A549 treated with AZD2906 at 1 μM for 4 hours (cell line): ENCODE results near the gene ACAP1. TPM values are rescaled to one million over a fixed set of nuclear protein-coding genes. Genes with fewer than 3 reads are reported as not detected.

Experiments used
- total RNA-seq: library from RNA; stranded (reverse); fragments of 200-300 nt; extraction: Qiagen RNA extraction; gene quantifications from 5 replicates; pipeline ENCODE4 v1.2.3, GENCODE V29; 2022

The ACAP1 gene
- 2.4 to 5.7 TPM (median 4.0 TPM) in 5 replicates for total RNA-seq

GRCh38 chr17:7336240-7337175 is at the start of gene ACAP1:
ACAP1 (plus strand) TSS chr17:7336529; CDS start chr17:7336735, 206 bp downstream.

DNA sequence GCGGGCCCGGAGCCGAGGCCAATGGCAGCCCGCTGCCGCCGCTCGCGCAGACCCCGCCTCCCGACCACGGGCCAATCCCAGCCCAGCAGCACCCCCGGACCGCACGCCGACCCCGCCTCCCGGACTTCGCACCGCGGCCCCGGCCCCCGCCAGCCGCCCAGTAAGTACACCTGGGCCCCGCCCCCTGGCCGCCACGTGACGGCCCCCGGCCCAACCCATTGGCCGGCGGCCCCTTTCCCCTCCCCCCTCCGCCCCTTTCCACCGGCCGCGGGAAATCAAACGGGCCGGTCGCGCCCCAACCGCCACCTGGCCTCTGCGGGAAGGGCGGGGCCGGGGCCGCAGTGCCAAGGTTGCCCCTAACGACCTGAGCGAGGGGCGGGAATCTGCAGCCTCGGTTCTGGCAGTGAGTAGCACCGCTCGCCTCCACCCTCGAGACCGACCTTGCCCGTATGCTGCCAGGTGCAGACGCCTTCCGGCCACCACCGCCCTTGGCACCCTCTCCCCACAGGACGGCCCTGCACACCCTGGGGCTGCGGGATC is 41.6 kb upstream of the ACAP1 start, which contains the start of gene YBX2:
Gene YBX2 (minus strand): TSS at position 26 of the 540 bp plus-strand sequence. CDS start 139 bp downstream, outside the sequence.

GRCh38 chr17:7306911-7307685 is 29.2 kb upstream of the ACAP1 start, which contains the start of gene EIF5A:
EIF5A (plus strand) TSS chr17:7307628; CDS start chr17:7309636, 2,008 bp downstream.

GRCh38 chr17:7314719-7315569 is 21.4 kb upstream of the ACAP1 start, which contains the start of gene GPS2:
GPS2 (minus strand) TSS chr17:7315360; CDS start chr17:7315052, 308 bp downstream.

GRCh38 chr17:7328840-7329373 is 7.4 kb upstream of the ACAP1 start, which contains the start of gene NEURL4:
NEURL4 (minus strand) TSS chr17:7329335; CDS start chr17:7329312, 23 bp downstream.

GRCh38 chr17:7351665-7352502 is 15.6 kb downstream of the ACAP1 start, which contains the start of gene KCTD11:
KCTD11 (plus strand) TSS chr17:7352162.

DNA sequence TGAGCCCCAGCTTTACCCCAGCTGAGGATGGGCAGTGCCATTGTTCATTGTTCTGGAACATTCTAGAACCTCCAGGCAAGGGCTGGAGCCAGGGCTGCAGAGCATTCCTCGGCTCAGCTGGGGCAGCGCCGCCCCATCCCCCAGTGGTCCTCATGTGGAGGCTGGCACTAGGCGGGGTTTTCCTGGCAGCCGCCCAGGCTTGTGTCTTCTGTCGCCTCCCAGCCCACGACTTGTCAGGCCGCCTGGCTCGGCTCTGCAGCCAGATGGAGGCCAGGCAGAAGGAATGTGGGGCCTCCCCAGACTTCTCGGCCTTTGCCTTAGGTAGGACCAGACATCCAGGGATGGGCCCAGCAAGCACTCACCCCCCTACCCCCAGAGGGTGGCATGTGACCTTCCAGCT is 18.7 kb downstream of the ACAP1 start, which contains the start of gene TMEM95:
Gene TMEM95 (plus strand): TSS at position 104 of the 400 bp plus-strand sequence. CDS start 49 bp downstream, at position 153.

GRCh38 chr17:7380855-7381683 is 44.7 kb downstream of the ACAP1 start, which contains the start of gene TNK1:
TNK1 (plus strand) TSS chr17:7381089; CDS start chr17:7382927, 1,838 bp downstream.

GRCh38 chr17:7394452-7395191 is 58.3 kb downstream of the ACAP1 start, which contains the start of gene PLSCR3:
PLSCR3 (minus strand) TSS chr17:7394525; CDS start chr17:7394110, 415 bp downstream.

Other genes starting within 250 kb of the ACAP1 start
- gene ASGR2, start 221.7 kb upstream of the ACAP1 start, total RNA-seq = 0.07 to 0.12 TPM in 2 of 5 replicates, not detected in the others
- 0.82 to 1.4 TPM (median 1.2 TPM) in 5 replicates for gene ASGR1, start 157.2 kb upstream of the ACAP1 start, total RNA-seq
- 5.4 to 7.5 TPM (median 5.8 TPM) in 5 replicates for gene DLG4, start 116.7 kb upstream of the ACAP1 start, total RNA-seq
- 286 to 433 TPM (median 402 TPM) in 5 replicates for gene ACADVL, start 116.6 kb upstream of the ACAP1 start, total RNA-seq
- 37.1 to 47.6 TPM (median 44.8 TPM) in 5 replicates for gene DVL2, start 102.0 kb upstream of the ACAP1 start, total RNA-seq
- 86.1 to 108 TPM (median 99.5 TPM) in 5 replicates for gene PHF23, start 97.1 kb upstream of the ACAP1 start, total RNA-seq
- 643 to 763 TPM (median 704 TPM) in 5 replicates for gene GABARAP, start 94.1 kb upstream of the ACAP1 start, total RNA-seq
- gene CTDNEP1, start 84.8 kb upstream of the ACAP1 start, total RNA-seq = 208 to 254 TPM (median 236 TPM) in 5 replicates
- 131 to 160 TPM (median 140 TPM) in 5 replicates for gene ELP5, start 84.3 kb upstream of the ACAP1 start, total RNA-seq
- 2.2 to 3.2 TPM (median 2.9 TPM) in 5 replicates for gene CLDN7, start 74.1 kb upstream of the ACAP1 start, total RNA-seq
- 0.35 to 0.67 TPM (median 0.63 TPM) in 5 replicates for gene SLC2A4, start 54.8 kb upstream of the ACAP1 start, total RNA-seq
- 0.37 to 0.68 TPM (median 0.53 TPM) in 5 replicates for gene YBX2, start 41.9 kb upstream of the ACAP1 start, total RNA-seq
- 1,603 to 1,771 TPM (median 1,695 TPM) in 5 replicates for gene EIF5A, start 28.9 kb upstream of the ACAP1 start, total RNA-seq
- 81.4 to 100 TPM (median 97.9 TPM) in 5 replicates for gene GPS2, start 21.2 kb upstream of the ACAP1 start, total RNA-seq
- 23.0 to 36.7 TPM (median 28.7 TPM) in 5 replicates for gene NEURL4, start 7.2 kb upstream of the ACAP1 start, total RNA-seq
- gene KCTD11, start 15.6 kb downstream of the ACAP1 start, total RNA-seq = 11.3 to 13.7 TPM (median 12.5 TPM) in 5 replicates
- not detected in 5 replicates for gene TMEM95, start 18.6 kb downstream of the ACAP1 start, total RNA-seq
- 1.3 to 1.6 TPM (median 1.5 TPM) in 5 replicates for gene TNK1, start 44.6 kb downstream of the ACAP1 start, total RNA-seq
- 38.6 to 48.9 TPM (median 44.7 TPM) in 5 replicates for gene PLSCR3, start 58.0 kb downstream of the ACAP1 start, total RNA-seq
- gene TMEM256, start 67.6 kb downstream of the ACAP1 start, total RNA-seq = 180 to 224 TPM (median 215 TPM) in 5 replicates
- gene NLGN2, start 71.3 kb downstream of the ACAP1 start, total RNA-seq = 13.3 to 17.6 TPM (median 17.1 TPM) in 5 replicates
- gene SPEM1, start 83.8 kb downstream of the ACAP1 start, total RNA-seq = 0.06 to 0.13 TPM in 2 of 5 replicates, not detected in the others
- gene SPEM2, start 89.1 kb downstream of the ACAP1 start, total RNA-seq = 0.03 to 0.07 TPM (median 0.06 TPM) in 3 of 5 replicates, not detected in the others
- 0.02 to 0.03 TPM (median 0.02 TPM) in 3 of 5 replicates, not detected in the others for gene SPEM3, start 92.3 kb downstream of the ACAP1 start, total RNA-seq
- 10.8 to 13.9 TPM (median 13.3 TPM) in 5 replicates for gene TMEM102, start 98.9 kb downstream of the ACAP1 start, total RNA-seq
- gene FGF11, start 103.0 kb downstream of the ACAP1 start, total RNA-seq = 0.76 to 1.2 TPM (median 0.85 TPM) in 5 replicates
- 8.0 to 11.6 TPM (median 10.2 TPM) in 5 replicates for gene CHRNB1, start 108.5 kb downstream of the ACAP1 start, total RNA-seq
- 21.0 to 25.5 TPM (median 24.1 TPM) in 5 replicates for gene ZBTB4, start 143.1 kb downstream of the ACAP1 start, total RNA-seq
- gene SLC35G6, start 144.9 kb downstream of the ACAP1 start, total RNA-seq = not detected in 5 replicates
- gene POLR2A, start 147.8 kb downstream of the ACAP1 start, total RNA-seq = 72.5 to 86.2 TPM (median 79.8 TPM) in 5 replicates
- gene TNFSF12, start 212.5 kb downstream of the ACAP1 start, total RNA-seq = 8.2 to 13.3 TPM (median 13.0 TPM) in 5 replicates
- 0.49 to 1.1 TPM (median 0.68 TPM) in 5 replicates for gene TNFSF13, start 222.2 kb downstream of the ACAP1 start, total RNA-seq
- gene SENP3, start 225.4 kb downstream of the ACAP1 start, total RNA-seq = 84.9 to 95.8 TPM (median 95.7 TPM) in 5 replicates
- 27.0 to 34.4 TPM (median 31.4 TPM) in 5 replicates for gene CD68, start 243.1 kb downstream of the ACAP1 start, total RNA-seq
- 111 to 143 TPM (median 116 TPM) in 5 replicates for gene MPDU1, start 247.3 kb downstream of the ACAP1 start, total RNA-seq